ENCODE measurements around the gene SF3B3.
"Not testable (repeated sequence)": the region's sequence is repeated elsewhere in the genome, so short reads cannot be mapped to it uniquely, and the experiment has no call there.

DNA sequence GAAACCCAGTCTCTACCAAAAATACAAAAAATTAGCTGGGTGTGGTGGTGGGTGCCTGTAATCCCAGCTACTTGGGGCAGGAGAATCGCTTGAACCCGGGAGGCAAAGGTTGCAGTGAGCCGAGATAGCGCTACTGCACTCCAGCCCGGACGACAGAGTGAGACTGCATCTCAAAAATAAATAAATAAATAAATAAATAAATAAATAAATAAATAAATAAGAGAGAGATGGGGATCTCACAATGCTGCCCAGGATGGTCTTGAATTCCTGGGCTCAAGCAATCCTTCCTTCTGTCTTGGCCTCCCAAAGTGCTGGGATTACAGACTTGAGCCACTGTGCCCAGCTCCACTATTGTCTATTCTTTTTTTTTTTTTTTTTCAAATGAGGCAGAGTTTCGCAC is 6.3 kb downstream of the SF3B3 start:
- TF ChIP-seq, protein P1, sequence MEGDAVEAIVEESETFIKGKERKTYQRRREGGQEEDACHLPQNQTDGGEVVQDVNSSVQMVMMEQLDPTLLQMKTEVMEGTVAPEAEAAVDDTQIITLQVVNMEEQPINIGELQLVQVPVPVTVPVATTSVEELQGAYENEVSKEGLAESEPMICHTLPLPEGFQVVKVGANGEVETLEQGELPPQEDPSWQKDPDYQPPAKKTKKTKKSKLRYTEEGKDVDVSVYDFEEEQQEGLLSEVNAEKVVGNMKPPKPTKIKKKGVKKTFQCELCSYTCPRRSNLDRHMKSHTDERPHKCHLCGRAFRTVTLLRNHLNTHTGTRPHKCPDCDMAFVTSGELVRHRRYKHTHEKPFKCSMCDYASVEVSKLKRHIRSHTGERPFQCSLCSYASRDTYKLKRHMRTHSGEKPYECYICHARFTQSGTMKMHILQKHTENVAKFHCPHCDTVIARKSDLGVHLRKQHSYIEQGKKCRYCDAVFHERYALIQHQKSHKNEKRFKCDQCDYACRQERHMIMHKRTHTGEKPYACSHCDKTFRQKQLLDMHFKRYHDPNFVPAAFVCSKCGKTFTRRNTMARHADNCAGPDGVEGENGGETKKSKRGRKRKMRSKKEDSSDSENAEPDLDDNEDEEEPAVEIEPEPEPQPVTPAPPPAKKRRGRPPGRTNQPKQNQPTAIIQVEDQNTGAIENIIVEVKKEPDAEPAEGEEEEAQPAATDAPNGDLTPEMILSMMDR (IDR thresholded peaks at IDR 0.05): not testable (repeated sequence)
- TF ChIP-seq POLR2A (IDR thresholded peaks at IDR 0.05): not testable (repeated sequence)

Measured in suprapubic skin (tissue), 3 donors.